Activated CD4-positive, alpha-beta T cell treated with anti-CD3 and anti-CD28 coated beads, Interleukin-2, Interleukin-6, amounts not matched to agents 100 ng/mL and 50 ng/mL, durations not matched to agents 16 hours and 8 hours (primary cell): ENCODE results near the gene FANCI.

ENCODE experiments used
- DNase-seq: peaks from one replicate; pipeline ENCODE4 v3.0.0-alpha.2; 2020

FANCI gene

DNA sequence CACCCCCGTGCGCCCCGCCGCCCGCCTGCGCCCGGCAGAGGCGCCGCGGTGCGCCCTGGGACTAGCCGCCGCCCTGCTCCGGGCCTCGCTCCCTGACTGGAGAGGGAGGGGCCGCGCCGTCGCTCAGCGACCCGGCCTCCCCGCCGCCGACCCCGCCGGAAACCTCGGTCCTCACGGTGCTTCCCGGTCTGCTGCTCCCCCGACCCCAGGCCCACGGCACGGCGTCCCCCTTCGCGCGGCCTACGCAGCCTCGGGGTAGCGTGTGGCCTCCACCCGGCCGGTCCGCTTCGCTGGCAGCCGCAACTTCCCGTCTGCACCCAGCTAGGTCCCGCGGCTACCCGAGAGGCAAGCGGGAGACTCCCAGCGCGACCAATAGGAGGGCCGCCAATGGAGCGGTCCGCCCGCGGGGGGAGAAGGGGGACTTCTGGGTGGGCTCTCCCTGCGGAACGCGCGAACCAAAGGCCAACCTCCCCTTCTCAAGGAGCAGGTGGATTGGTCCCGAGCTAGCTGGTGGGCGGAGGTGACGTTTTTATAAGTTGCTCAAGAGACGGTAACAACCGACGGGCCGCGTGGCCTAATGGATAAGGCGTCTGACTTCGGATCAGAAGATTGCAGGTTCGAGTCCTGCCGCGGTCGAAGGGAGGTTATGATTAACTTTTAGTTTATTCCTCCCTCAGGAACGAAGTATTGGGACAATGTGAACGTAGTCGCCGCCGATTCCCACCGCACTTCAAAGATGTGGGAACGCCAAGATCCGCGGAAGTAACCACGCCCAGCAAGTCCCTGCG lies 90.9 kb downstream of the FANCI start, which contains the start of gene POLG:
Gene POLG, minus strand, starts transcription at position 315 of the 788 bp plus-strand sequence. CDS start 1,070 bp downstream, outside the sequence.
- DNase-seq, result peak; percentile 99

DNA sequence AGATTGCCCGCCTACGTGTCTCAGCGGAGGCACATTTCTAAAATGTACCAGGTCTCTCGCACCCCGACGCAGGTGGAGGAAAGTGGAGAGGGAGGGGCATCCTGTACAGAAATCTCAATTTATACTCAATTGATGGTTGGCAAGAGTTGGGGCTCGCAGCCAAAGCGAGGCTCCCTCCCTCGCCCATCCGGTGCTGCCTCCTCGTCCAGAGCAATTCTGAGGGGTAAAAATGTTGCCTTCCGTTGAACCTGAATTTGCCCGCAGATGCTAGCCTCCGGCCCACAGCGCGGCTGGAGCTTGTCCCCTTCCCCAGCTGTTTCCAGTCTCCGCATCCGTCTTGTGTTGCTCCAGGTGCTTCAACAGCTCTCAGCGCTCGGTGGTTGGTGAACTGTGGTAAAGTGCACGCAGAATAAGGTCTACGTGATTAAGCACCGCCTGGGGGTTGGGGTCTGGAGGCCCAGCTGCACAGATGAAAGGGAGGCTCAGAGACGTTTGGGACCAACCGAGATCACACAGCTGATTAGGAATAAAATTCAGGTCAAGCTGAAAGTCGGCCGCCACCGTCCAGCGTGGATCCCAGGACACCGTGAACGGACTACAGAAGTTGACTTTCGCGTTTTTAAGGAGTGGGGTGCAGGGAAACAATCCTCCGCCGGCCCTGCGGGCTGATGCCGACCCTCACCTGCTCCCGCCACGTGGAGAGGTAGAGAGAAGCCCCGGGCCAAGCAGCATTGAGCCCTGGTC lies 91.7 kb downstream of the FANCI start:
- no peak for DNase-seq

DNA sequence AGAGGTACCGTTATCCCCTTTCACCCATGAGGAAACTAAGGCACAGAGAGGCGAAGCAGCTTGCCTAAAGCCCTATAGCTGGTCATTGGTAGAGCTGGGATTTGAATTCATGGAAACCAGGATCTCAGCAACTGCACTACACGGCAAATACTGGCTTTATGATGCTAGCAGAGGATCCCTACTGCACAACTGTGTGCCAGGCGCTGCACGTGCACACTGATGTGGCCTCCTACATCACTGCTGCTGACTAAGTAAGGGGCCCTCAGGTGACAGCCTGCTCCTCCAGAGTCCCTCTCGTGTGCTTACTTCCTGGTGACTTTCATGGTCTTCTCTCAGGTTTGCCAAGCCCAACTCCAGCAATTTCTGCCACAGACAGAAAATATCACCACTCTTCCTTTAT lies 94.3 kb downstream of the FANCI start:
- DNase-seq, result no peak

DNA sequence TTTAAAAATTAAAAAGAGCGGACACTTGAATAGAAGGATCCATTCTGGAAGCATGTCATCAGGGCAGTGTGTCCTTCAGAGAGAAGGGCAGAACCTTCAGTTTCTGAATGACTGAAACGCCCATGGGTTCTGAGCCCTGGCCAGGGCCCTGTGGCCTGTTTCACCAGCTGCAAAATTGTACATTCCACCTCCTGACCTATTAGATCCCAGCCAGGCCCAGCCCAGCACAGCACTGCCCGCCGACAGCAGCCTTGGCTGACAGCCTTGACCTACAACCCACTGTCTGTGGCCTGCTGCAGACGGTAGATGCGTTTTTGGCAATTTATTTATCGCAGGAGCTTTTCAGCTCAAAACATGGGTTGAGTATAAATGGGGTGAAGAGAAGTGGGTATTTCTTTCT lies 96.8 kb downstream of the FANCI start:
- no peak for DNase-seq

DNA sequence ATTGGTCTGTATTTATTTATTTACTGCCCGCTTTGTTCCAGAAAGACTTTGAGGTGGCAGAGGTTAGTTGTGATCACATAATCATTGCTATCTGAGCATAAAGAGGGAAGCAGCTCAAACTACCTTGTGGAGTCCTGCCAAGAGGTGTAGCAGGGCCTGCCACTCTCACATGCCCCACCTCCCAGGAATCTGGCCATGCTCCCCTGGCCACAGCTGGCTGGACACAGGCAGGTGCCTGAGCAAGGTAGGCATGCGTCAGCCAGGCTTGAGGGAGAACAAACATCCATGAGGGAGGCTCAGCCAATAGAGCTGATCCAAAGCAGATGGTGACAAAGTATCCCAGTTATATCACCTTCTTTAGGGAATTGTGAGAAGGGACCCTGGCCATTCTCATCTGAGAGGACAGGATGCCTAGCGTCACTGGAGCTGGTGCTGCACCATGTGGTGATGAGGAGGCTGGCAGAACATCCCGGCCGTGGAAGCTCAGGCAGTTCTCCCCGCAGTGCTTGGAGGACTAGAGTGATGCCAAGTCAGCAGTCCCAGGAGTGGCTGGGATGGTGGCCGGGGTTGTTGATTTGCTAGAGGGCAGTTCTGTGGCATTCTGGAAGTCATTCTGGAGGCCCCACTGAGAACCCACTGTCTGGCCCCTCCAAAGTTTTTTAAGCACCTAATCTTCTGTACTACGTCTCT lies 97.7 kb downstream of the FANCI start:
- no peak for DNase-seq

DNA sequence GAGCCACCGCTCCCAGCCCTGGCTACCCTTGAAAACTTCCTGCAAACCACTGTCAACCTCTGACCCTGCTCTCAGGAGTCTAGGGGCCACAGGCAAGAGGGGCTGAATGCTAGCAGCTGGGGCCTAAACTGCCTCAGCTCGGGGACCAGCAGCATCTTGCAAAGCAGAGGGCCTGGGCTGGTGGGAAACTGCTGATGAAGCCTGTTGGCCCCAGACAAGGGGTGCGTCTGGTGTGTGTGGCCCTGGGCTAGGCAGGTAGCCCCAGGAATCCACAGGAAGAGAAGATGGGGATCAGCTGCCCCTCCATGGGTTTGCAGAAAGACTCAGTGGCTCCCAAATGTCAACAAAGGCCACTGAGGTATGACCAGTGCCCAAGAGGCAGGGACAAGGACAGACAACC lies 99.1 kb downstream of the FANCI start:
- no peak for DNase-seq

DNA sequence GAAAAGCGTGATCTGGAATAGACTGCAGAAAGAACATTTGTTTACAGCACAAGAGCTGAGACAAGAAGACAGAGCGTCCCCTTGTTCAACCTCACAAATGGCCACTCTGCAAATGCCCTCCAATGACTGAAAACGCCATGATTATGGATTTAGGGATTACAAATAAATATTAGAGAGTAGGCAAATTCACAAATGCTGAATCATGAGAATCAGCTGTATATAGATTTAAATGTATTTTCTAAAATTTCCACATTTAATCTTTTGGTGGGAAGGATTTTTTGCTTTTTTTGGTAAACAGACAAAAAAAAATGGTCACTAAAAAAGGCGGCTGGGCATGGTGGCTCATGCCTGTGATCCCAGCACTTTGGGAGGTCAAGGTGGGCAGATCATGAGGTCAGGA lies 101.5 kb downstream of the FANCI start:
- no peak for DNase-seq

DNA sequence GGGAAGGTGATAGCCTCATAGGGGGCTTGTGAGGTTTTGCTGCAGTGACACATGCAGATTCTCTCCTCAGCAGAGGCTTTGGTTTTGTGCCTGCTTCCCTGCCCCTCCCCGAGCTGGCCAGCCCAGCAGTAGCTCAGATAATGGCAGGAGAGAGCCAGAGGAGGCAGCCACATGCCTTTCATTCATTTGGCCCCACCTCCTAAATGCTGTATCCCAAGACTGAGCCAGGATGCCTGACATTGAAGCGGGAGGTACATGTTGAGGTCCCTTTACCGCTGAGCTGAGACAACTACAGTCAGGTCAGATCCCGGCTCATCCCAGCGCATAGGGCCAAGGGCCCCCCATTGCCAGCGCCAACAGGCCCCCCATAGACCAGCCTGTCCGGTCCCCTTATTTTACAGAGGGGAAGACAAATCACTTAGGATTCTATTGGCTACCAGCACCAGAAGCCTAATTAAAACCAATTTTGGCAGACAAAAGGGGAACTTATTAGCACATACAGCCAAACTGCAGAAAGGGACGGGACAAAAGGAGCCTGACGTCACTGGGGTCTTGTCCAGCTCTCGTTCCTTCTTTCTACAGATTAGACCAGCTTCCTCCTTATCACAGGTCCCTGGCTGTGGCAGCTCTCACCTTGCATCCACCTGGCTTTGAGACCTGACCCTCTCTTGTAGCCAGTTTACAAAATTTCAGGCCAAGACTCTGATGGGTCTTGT lies 102.9 kb downstream of the FANCI start:
- DNase-seq, result no peak

DNA sequence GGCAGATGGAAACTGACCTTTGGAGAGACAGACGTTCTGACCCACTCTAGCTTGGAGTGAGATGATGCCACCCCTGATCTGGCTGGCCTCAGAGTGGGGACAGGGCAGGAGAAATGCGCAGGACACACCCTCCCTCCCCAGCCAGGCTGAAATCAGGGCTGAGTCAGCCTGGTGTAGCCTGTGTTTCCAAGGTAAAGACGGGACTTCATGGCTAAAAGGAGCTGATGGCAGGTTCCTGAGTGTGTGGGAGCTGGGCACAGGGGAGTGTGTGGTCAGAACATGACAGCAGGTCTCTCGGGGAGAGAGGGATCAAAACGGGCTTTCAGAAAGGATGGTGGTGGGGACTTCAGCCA lies 105.4 kb downstream of the FANCI start:
- DNase-seq, result no peak

DNA sequence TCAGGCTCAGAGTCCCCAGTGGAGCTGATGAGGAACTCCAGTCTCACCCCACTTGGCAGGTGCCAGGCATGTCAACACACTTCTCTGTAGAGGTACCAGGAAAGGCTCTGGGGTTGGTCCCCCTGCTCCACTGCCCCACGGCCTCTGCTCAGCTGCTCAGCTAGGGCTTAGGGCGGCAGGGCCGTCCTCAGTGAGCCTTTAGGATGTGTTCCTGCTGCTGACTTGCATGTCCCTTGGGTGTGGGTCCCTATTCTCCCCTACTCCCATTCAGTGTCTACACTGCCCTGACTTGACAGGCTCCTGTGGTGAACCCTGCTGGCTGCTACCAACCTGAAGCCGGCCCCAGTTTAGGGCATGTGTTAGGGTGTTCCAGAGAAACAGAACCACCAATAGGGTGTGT lies 108.7 kb downstream of the FANCI start:
- DNase-seq, result no peak

DNA sequence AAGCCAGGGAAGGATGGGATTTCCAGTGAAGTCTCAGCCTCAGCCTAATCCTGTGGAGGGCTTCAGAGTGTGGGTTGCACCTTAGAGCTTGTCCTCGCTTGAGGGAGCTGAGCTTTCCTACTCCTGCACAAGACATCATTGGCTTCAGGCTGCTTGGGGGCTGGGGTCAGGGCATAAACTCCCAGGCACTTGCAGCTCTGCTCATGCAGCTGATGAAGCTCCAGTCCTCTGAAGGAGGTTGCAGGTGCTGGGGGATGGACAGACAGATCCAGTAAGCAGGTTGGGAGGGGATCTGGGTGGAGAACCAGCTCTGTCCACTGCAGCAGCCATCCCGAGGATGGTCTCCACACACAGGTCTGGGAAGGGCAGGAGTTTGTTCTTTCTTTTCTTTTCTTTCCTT lies 110.2 kb downstream of the FANCI start:
- DNase-seq, result no peak

DNA sequence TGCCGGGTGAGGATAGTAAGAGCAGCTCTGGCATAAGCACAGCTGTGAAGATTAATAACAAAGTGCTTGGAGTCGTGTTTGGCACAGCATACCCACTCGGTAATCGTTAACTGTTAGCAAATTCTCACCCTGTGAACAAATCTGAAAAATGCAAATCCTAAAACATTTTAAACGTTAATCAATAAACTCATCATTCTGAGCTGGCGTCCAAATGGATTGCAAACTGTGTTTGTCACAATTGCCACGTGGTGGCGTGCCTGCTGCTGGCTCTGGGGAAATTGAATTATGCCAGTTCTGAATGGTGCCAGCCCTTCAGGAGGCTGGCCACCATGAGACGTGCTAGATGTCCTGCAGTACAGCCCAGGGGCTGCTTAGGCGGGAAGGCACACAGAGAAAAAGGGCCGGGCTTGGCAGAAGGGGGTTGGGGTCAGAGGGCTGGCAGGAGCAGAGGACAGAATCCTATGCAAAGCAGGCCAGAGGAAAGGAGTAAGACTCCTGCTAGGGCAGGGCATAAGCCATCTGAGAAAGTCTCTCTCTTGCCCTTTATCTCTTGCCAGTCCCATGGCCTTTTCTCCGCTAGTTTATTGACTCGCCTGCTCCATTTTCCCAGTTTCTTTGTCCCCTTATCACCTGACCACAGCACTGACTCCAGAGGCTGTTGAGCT lies 113.0 kb downstream of the FANCI start:
- DNase-seq, result peak; percentile 27

DNA sequence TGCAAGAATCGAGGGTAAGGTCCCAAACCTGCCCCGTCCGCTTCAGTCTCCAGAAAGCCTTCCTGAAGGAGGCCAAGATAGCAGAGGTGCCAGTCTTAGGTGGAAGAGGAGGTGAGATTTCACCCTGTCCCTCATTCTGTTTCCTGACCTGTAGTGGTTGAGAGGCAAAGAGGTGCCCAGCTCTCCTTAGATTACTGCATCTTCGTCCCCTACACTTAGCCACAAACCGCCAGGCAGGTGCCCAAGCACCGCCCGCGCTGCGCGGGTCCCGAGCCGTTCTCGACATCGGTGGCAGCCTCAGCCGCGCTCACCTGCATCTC lies 114.6 kb downstream of the FANCI start:
- no peak for DNase-seq

DNA sequence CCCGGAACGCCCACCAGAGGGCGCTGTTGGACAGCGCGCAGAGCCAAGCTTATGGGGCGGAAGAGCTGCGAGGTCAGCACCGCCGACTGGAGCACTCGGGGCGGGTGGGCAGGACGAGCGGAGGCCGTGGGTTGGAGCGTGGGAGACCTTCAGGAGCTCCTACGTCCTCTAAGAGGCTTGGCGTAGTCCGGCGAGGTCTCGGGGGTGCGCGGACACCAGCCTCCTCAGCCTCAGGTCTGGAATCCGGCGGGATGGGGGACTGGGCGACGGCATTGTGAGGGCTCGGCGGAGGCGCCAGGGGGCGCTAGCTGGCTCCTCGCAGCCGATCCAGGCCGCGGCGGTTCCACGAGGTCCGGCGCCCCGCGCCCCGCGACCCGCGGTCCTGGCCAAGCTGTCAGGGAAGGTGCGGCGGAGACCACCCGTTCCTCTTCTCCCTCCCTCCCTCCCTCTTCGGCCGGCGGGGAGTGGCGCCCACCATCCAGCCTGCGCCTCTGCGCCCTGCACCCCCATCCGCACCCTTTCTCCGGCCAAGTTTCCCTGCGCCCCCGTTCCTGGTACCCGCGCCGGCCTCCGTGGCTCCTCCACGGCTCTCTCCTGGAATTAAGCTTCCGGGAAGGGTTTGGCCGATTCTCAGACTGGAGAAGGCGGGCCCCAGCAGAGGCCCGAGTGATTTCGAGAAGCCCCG lies 115.1 kb downstream of the FANCI start:
- peak; percentile 89 for DNase-seq

DNA sequence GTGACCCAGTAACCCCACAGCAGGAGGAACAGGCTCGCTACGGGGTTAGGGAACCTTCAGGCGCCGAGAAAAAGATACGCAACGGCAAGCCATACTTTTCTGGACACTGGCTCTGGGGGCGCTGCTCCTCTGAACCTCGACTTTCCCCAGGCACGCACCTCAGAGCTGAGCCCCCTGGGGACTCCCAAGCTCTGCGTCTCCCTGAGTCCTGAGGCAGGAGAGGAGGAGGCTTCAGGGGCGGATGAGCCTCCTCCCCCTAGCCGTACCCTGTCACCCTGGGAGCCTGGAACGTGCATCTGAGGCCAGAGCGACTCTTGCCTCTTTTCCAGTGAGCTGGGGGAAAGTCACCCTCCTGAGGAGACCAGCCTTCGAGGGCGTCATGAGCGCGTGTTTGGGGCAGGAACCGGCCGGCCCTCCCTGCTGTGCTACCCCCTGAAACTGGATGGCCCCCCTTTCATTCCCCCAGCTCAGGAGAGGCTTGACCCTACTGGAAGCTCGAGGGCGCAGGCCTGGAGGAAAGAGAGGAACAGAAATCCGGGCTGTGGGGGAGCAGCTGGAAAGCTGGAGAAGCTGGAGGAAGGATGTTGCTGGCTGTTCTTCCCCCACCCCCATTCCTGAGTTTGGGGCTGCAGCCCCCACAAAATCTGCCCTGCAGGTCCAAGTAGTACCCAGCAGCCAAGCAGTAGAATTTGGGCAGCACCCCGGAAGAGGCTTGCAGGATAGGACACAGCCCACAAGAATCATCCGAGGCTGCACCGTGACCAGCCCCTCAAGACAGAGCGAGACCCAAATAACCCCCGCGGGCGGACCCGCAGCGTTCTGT lies 115.9 kb downstream of the FANCI start:
- no peak for DNase-seq

DNA sequence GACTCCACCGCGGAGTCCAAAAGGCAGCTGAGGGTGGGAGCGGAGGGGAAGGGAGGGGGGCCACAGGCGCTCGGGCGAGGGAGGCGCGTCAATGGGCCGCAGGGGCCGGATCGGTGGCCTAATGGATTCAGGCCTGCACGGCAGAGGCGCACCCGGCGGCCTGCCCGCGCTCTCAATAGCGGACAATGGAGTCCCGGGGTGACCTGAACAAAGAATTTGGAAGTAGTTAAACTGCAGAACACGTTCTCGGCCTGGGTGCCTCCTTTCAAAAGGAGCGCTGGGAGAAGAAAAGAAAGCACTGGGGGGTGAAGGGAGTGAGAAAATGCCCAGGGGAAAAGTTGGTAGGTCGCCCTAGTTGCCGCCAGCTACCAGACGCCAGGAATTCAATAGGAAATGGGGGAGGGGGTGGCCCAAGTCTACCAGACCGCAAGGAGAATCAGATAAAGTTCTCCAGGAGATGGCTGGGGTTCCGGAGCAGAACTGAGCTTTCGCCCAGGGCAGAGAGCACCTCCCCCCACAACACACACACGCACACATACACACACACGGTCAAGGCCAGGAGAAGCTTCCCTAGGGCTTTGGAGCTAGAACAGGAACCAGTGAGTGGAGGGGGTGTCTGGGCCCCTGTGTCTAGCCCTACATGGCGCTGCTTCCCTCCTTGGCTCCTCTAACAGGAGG lies 116.7 kb downstream of the FANCI start:
- no peak for DNase-seq

DNA sequence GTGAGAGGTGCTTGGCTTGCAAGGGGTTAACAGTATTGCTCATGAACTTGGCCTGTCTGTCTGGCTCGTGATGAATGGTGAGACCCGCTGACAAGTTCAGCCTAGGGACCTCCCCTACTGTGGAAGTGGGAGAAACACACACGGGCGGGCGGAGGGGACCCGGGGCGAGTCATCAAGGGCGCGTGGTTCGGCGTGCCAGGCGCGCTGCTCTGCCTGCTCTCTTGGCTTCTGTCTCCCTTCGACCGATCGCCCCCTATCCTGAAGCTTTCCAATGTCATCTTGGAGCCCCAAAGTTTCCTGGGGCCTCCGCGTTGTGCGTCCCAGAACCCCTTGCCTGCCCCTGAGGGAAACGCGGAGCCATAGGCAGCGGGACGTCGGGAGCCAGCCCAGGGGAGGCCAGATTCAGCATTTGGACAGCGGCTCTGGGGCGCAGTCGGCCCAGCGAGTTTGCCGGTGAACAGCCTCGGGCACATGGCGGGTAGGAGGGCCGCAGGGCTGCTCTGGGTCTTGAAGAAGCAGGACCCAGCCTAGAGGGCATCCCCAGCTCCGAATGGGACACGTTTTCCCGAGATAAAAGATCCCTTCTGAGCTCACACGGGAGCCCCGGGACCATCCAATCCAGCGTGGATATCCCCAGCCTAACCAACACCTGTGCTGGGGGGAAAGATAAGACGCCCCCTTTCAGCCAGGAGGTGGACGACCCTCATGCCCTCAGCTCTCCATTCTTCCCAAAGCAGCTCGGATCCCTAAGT lies 117.8 kb downstream of the FANCI start:
- peak; percentile 56 for DNase-seq

DNA sequence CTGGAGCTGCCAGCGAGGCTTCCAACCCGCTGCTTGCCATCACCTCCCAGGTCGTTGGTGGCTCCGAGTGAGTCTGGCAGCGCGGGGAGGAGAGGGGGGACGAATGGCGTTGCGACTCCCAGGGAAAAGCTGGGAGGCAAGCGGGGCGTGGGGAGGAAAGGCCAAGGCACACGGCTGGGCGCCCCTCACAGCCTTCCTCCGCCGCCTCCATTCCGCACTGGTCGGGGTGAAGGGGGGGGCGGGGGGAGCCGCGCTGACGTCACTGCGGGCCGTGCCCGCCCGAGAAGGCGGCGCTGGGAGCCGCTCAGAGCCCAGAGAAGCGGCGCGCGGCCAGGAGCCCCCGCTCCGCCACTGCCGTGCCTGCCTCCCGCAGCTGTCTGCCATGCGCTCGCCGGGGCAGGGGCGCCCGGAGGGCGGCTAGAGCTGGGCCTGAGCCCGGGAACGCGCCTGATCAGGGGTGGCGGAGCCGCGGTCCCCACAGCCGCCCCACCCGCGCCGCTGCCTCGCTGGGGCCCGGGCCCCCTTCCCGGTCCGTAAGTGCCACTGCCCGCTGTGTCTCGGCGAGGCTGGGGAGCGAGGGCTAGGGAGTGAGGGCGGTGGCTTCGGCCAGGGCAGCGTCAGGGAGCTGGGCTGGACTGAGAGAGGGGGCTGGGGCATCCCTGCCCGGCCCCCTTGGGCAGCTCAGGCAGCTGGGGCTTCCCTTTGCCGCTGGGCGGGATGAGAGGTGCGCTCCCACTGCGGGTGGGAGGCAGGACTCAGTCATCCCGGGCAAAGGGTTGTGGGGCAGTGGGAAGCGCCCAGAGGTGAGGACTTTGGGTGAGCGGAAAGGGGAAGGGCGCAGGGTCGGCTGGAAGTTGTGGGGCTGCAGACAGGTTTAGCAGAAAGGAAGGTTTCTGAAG lies 118.7 kb downstream of the FANCI start:
- DNase-seq, result no peak

DNA sequence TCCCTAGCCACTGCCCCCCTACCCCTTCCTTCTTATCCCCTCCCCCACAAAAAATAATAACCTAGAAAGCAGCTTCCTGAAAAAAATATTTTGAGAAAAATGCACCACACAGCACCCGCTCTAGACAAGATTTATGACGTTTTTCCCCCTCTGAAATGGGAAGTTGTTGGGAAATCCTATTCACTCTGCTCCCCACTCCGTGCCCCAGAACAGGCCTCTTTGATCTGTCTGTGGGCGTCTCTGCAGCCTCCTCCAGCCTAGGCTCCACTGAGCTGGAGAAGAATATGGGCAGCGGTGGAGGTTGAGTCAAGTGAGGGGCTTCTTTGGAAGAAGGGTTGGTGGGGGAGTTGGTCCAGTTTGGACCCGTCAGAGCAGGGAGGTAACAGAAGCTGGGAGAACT lies 119.4 kb downstream of the FANCI start:
- no peak for DNase-seq
